DND-41 (cell line): ENCODE measurements around the gene RECK.

Experiments used
- ATAC-seq: fragments of 200-7000 bp; cut with Tn5 transposase; 3 replicates; pipeline ENCODE4 v1.9.1; 2021; ENCODE audit warnings: low read depth; ENCODE audit not compliant: insufficient read depth
- DNase-seq: peaks from one replicate; pipeline ENCODE4 v3.0.0-alpha.2; 2020
- H2AFZ ChIP-seq: 2 replicates; pipeline ENCODE4 v1.6.0; 2012; ENCODE audit warnings: low read depth, low read length
- H3K27ac ChIP-seq: 2 replicates; pipeline ENCODE4 v1.5.1; 2012; ENCODE audit warnings: low read length, inconsistent platforms
- H3K27me3 ChIP-seq: fragments of 200-600 bp; sonication (generic); 2 replicates; pipeline ENCODE4 v1.6.0; 2012; ENCODE audit warnings: low read length, mild to moderate bottlenecking, inconsistent platforms; ENCODE audit not compliant: insufficient read depth, poor library complexity
- H3K36me3 ChIP-seq: 2 replicates; pipeline ENCODE4 v1.5.1; 2012; ENCODE audit warnings: low read length, inconsistent platforms; ENCODE audit not compliant: insufficient read depth
- H3K4me1 ChIP-seq: 2 replicates; pipeline ENCODE4 v1.5.1; 2012; ENCODE audit warnings: mild to moderate bottlenecking, low read length; ENCODE audit not compliant: insufficient read depth
- H3K4me2 ChIP-seq: 2 replicates; pipeline ENCODE4 v1.6.0; 2012; ENCODE audit warnings: mild to moderate bottlenecking, moderate library complexity, low read length, inconsistent platforms; ENCODE audit not compliant: insufficient read depth
- H3K4me3 ChIP-seq, 2 experiments: fragments of 200-600 bp in 1 of 2; shearing (Covaris generic) in 1 of 2; 2 replicates each; pipeline ENCODE4 v1.5.1; 2012 to 2016; ENCODE audit warnings: inconsistent platforms in 2 of 2, low read length in 2 of 2, mild to moderate bottlenecking in 2 of 2, low read depth in 1 of 2, moderate library complexity in 1 of 2
- H3K79me2 ChIP-seq: 2 replicates; pipeline ENCODE4 v1.6.0; 2012; ENCODE audit warnings: low read length, inconsistent platforms; ENCODE audit not compliant: insufficient read depth
- H3K9ac ChIP-seq: 2 replicates; pipeline ENCODE4 v1.6.0; 2012; ENCODE audit warnings: low read depth, mild to moderate bottlenecking, inconsistent platforms, low read length, moderate library complexity
- H3K9me3 ChIP-seq: 2 replicates; pipeline ENCODE4 v1.5.1; 2012; ENCODE audit warnings: low read length, moderate library complexity, mild to moderate bottlenecking, inconsistent platforms; ENCODE audit not compliant: insufficient read depth, severe bottlenecking
- H4K20me1 ChIP-seq: 2 replicates; pipeline ENCODE4 v1.6.0; 2012; ENCODE audit warnings: low read length; ENCODE audit not compliant: insufficient read depth
- CTCF ChIP-seq: IDR thresholded peaks from 2 replicates; pipeline ENCODE4 v1.5.1; 2012; ENCODE audit warnings: borderline replicate concordance, low read length, moderate library complexity, mild to moderate bottlenecking; ENCODE audit not compliant: poor library complexity, severe bottlenecking; ENCODE audit errors: extremely low read depth
- EZH2 ChIP-seq: IDR thresholded peaks from 3 replicates; pipeline ENCODE4 v1.6.1; 2012; ENCODE audit warnings: borderline replicate concordance, low read depth, mild to moderate bottlenecking, moderate library complexity, low read length, inconsistent platforms; ENCODE audit not compliant: severe bottlenecking

RECK gene

GRCh38 chr9:36150574-36151315, 114.0 kb downstream of the RECK start:
- H3K9me3 ChIP-seq = no peaks in the 10 kb centered on the region
- 0 out of 2 replicates have a peak overlapping the region, but pooled peaks have one; percentile 63 for H2AFZ ChIP-seq
- peak overlapping the region in 1 of 2 experiments; percentile 48; a peak in 1 of 4 replicates for H3K4me3 ChIP-seq
- H3K27me3 ChIP-seq = no peaks in the 10 kb centered on the region
- TF ChIP-seq EZH2 = no peak
- no peak for TF ChIP-seq CTCF
- no peaks in the 10 kb centered on the region for H3K79me2 ChIP-seq
- peak overlapping the region; percentile 89 for H3K27ac ChIP-seq
- H3K36me3 ChIP-seq = no peaks in the 10 kb centered on the region
- peak overlapping the region; percentile 47 for H3K9ac ChIP-seq
- DNase-seq (no peak), ATAC-seq (no peak)
- no peaks in the 10 kb centered on the region for H4K20me1 ChIP-seq
- H3K4me2 ChIP-seq = peak overlapping the region; percentile 61
- H3K4me1 ChIP-seq = peaks cover 27% of the 10 kb centered on the region

DNA sequence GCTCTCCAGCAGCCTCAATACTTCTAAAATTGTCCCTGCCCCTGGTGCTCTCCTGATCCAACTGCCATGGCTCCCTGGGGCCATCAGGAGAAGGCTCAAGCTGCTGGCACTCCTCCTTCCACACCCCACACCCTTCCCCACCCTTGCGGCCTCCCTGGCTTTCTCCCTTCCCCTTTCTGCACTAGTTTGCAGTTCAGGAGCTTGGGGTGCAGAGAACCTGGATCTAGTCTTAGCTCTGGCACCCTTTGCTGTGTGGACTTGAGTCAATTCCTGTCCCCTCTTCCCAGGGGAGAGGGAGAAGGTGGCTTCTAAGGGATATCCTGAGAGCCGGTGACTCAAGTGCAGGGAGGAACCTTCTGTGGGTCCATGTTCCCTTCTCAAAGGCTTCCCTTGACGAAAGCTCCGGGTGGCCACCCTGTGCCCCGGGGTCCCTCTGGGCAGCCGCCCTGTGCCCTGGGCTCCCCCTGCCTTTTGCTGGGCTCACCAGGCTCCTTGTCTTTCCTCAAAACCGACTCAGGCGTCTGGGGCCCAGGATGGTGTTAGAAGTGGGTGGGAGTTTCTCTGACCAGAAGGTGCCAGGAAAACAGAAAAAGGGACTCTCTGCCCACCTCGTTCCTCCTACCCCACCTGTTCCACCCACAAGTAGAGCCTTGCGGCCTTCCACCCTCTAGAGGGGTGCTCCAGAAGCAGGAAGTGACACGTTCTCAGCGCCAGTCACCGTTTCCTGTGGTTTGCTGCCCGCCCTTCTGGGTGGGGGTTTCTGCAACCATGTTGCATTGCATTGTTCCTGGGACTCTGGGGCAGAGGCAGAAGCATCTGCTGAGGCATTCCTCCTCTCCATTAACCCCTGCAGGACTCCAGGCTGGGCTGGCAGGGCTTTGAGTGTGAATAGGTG, 114.8 kb downstream of the RECK start:
- H3K4me3 ChIP-seq = peak overlapping the region in 1 of 2 experiments; percentile 48; a peak in 2 of 4 replicates
- H3K36me3 ChIP-seq = no peaks in the 10 kb centered on the region
- no peaks in the 10 kb centered on the region for H4K20me1 ChIP-seq
- no peaks in the 10 kb centered on the region for H3K27me3 ChIP-seq
- H3K27ac ChIP-seq = peak overlapping the region; percentile 89
- peak overlapping the region; percentile 47 for H3K9ac ChIP-seq
- TF ChIP-seq CTCF (no peak), EZH2 (no peak)
- peak; percentile 92 for DNase-seq
- H3K79me2 ChIP-seq = no peaks in the 10 kb centered on the region
- ATAC-seq = peak; percentile 98
- H3K4me2 ChIP-seq = peak overlapping the region; percentile 61
- peaks cover 3% of the 10 kb centered on the region for H3K9me3 ChIP-seq
- peaks cover 27% of the 10 kb centered on the region for H3K4me1 ChIP-seq
- H2AFZ ChIP-seq = peak overlapping the region; percentile 73; the same call in 1 of the 2 replicates

DNA sequence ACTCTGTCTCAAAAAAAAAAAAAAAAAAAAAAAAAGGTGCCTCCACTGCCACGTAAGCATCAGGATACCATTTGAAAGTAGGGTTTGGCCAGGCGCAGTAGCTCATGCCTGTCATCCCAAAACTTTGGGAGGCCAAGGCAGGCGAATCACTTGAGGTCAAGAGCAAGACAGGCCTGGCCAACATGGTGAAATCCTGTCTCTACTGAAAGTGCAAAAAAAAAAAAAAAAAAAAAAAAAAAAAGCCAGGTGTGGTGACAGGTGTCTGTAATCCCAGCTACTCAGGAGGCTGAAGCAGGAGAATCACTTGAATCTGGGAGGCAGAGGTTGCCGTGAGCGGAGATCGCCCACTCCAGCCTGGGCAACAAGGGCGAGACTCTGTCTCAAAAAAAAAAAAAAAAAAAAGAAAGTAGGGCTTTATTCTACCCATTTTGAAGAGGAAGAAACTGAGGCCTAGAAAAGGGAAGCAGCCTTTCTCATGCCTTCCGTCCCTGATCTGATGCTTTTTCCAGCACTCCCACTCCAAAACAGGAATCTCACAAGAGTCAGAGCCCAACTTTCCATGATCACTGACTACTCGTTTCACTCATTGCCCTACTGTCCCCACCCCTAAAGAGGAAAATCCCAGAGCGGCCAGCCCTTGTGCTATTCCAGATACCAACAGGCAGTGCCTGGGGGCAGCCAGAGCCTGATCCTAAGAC, 116.2 kb downstream of the RECK start:
- H2AFZ ChIP-seq = no peak overlapping the region
- DNase-seq (no peak), ATAC-seq (no peak)
- H3K79me2 ChIP-seq = no peaks in the 10 kb centered on the region
- no peak overlapping the region for H3K4me3 ChIP-seq
- peaks cover 5% of the 10 kb centered on the region for H3K9me3 ChIP-seq
- TF ChIP-seq EZH2 (no peak), CTCF (no peak)
- H4K20me1 ChIP-seq = no peaks in the 10 kb centered on the region
- H3K9ac ChIP-seq = no peak overlapping the region
- H3K27ac ChIP-seq = 0 out of 2 replicates have a peak overlapping the region, but pooled peaks have one; percentile 22
- H3K4me2 ChIP-seq = no peak overlapping the region
- no peaks in the 10 kb centered on the region for H3K36me3 ChIP-seq
- H3K4me1 ChIP-seq = peaks cover 27% of the 10 kb centered on the region
- no peaks in the 10 kb centered on the region for H3K27me3 ChIP-seq
